WTC11 (cell line): Measurements from ENCODE around the gene LHFPL2. TPM values are rescaled to one million over a fixed set of nuclear protein-coding genes. Genes with fewer than 3 reads are reported as not detected.

ENCODE experiments used
- ATAC-seq: fragments of 200-7000 bp; cut with Tn5 transposase; 2 replicates; pipeline ENCODE4 v1.10.0; 2021; ENCODE audit warnings: mild to moderate bottlenecking, moderate library complexity
- CTCF ChIA-PET: fragments of 300-600 bp; sonication (Branson Sonifier 250); formaldehyde crosslinking; loops from one replicate; lab custom pipeline; 2021; ENCODE audit warnings: antibody characterized with exemption; lab: Charles Lee
- POLR2A ChIA-PET: fragments of 350-600 bp; sonication (Branson Sonifier 250); formaldehyde crosslinking; loops from one replicate; lab custom pipeline; 2021; ENCODE audit warnings: antibody characterized with exemption; lab: Charles Lee
- DNase-seq: peaks from one replicate; pipeline ENCODE4 v3.0.0; 2021; ENCODE audit warnings: low spot score
- H3K27ac Mint-ChIP-seq: 2 replicates; pipeline ENCODE4 v1.8.0; 2021; ENCODE audit warnings: mixed read lengths
- H3K27me3 Mint-ChIP-seq: 2 replicates; pipeline ENCODE4 v1.8.0; 2021; ENCODE audit warnings: low read depth, mild to moderate bottlenecking, moderate library complexity, mixed read lengths
- H3K36me3 Mint-ChIP-seq: 2 replicates; pipeline ENCODE4 v1.8.0; 2021; ENCODE audit warnings: mixed read lengths
- H3K4me1 Mint-ChIP-seq: 2 replicates; pipeline ENCODE4 v1.8.0; 2022; ENCODE audit warnings: mixed read lengths
- H3K4me3 Mint-ChIP-seq: 2 replicates; pipeline ENCODE4 v1.8.0; 2021; ENCODE audit warnings: mild to moderate bottlenecking, moderate library complexity, mixed read lengths
- H3K9me3 Mint-ChIP-seq: 2 replicates; pipeline ENCODE4 v1.8.0; 2021; ENCODE audit warnings: mixed read lengths
- ATF1 ChIP-seq: sonication (generic); formaldehyde crosslinking; IDR thresholded peaks from 2 replicates; pipeline ENCODE4 v1.8.1; 2023; ENCODE audit warnings: mild to moderate bottlenecking, moderate library complexity, missing genetic modification reagents
- CREB1 ChIP-seq: sonication (generic); formaldehyde crosslinking; IDR thresholded peaks from 2 replicates; pipeline ENCODE4 v1.8.0; 2023; ENCODE audit warnings: mild to moderate bottlenecking, missing genetic modification reagents
- FOXJ3 ChIP-seq: sonication (generic); formaldehyde crosslinking; IDR thresholded peaks from 2 replicates; pipeline ENCODE4 v1.9.0; 2021; ENCODE audit warnings: missing genetic modification reagents, mild to moderate bottlenecking, borderline replicate concordance
- GABPB1 ChIP-seq: sonication (generic); formaldehyde crosslinking; IDR thresholded peaks from 2 replicates; pipeline ENCODE4 v1.8.1; 2023; ENCODE audit warnings: mild to moderate bottlenecking, missing genetic modification reagents
- JUN ChIP-seq: sonication (generic); formaldehyde crosslinking; IDR thresholded peaks from 2 replicates; pipeline ENCODE4 v1.8.0; 2023; ENCODE audit warnings: mild to moderate bottlenecking, missing genetic modification reagents
- MXD4 ChIP-seq: fragments of 250-450 bp; sonication (Bioruptor Pico); IDR thresholded peaks from 2 replicates; pipeline ENCODE4 v1.8.0; 2021; ENCODE audit warnings: mild to moderate bottlenecking, moderate library complexity, borderline replicate concordance
- NFATC4 ChIP-seq: fragments of 250-450 bp; sonication (Bioruptor Pico); IDR thresholded peaks from 2 replicates; pipeline ENCODE4 v1.9.0; 2021; ENCODE audit warnings: mild to moderate bottlenecking
- NFE2L1 ChIP-seq: sonication (generic); formaldehyde crosslinking; IDR thresholded peaks from 2 replicates; pipeline ENCODE4 v1.8.1; 2023; ENCODE audit warnings: missing genetic modification reagents
- TEAD4 ChIP-seq: sonication (generic); formaldehyde crosslinking; IDR thresholded peaks from 2 replicates; pipeline ENCODE4 v1.8.0; 2022; ENCODE audit warnings: mild to moderate bottlenecking, missing genetic modification reagents
- ZNF138 ChIP-seq: sonication (generic); formaldehyde crosslinking; conservative IDR thresholded peaks from 2 replicates; pipeline ENCODE4 v1.8.1; 2022; ENCODE audit warnings: mild to moderate bottlenecking, moderate library complexity, missing genetic modification reagents
- ZNF232 ChIP-seq: sonication (generic); formaldehyde crosslinking; IDR thresholded peaks from 2 replicates; pipeline ENCODE4 v1.8.0; 2022; ENCODE audit warnings: mild to moderate bottlenecking, missing genetic modification reagents
- ZNF263 ChIP-seq: sonication (generic); formaldehyde crosslinking; IDR thresholded peaks from 2 replicates; pipeline ENCODE4 v1.8.1; 2022; ENCODE audit warnings: low read depth, mild to moderate bottlenecking, moderate library complexity, missing genetic modification reagents
- ZNF317 ChIP-seq: sonication (generic); formaldehyde crosslinking; IDR thresholded peaks from 2 replicates; pipeline ENCODE4 v1.8.1; 2023; ENCODE audit warnings: low read depth, mild to moderate bottlenecking, moderate library complexity, missing genetic modification reagents, borderline replicate concordance
- ZNF416 ChIP-seq: fragments of 250-450 bp; sonication (Bioruptor Pico); IDR thresholded peaks from 2 replicates; pipeline ENCODE4 v1.9.0; 2021; ENCODE audit warnings: mild to moderate bottlenecking, inconsistent platforms
- total RNA-seq: library from RNA; stranded (reverse); gene quantifications from 3 replicates; pipeline ENCODE4 v1.2.3, GENCODE V29; 2021
- TF ChIP-seq, protein P1 (sequence below): sonication (generic); formaldehyde crosslinking; IDR thresholded peaks from 2 replicates; pipeline ENCODE4 v1.8.1; 2022; ENCODE audit warnings: missing genetic modification reagents, borderline replicate concordance
- TF ChIP-seq, protein P2 (sequence below): fragments of 250-450 bp; sonication (Bioruptor Pico); IDR thresholded peaks from 2 replicates; pipeline ENCODE4 v1.8.0; 2021; ENCODE audit warnings: mild to moderate bottlenecking
- TF ChIP-seq, protein P3 (sequence below): sonication (generic); formaldehyde crosslinking; IDR thresholded peaks from 2 replicates; pipeline ENCODE4 v1.8.1; 2023; ENCODE audit warnings: mild to moderate bottlenecking, missing genetic modification reagents, borderline replicate concordance
- TF ChIP-seq, protein P4 (sequence below): sonication (generic); formaldehyde crosslinking; IDR thresholded peaks from 2 replicates; pipeline ENCODE4 v1.8.0; 2023; ENCODE audit warnings: missing genetic modification reagents
- TF ChIP-seq, protein P5 (sequence below): fragments of 250-450 bp; sonication (Bioruptor Pico); IDR thresholded peaks from 2 replicates; pipeline ENCODE4 v1.9.0; 2021; ENCODE audit warnings: mild to moderate bottlenecking
- TF ChIP-seq, protein P6 (sequence below): sonication (generic); formaldehyde crosslinking; IDR thresholded peaks from 2 replicates; pipeline ENCODE4 v1.8.1; 2022; ENCODE audit warnings: mild to moderate bottlenecking, moderate library complexity, missing genetic modification reagents

LHFPL2 gene
- total RNA-seq, 1 experiment from 2014 or later = 40.6 TPM

DNA sequence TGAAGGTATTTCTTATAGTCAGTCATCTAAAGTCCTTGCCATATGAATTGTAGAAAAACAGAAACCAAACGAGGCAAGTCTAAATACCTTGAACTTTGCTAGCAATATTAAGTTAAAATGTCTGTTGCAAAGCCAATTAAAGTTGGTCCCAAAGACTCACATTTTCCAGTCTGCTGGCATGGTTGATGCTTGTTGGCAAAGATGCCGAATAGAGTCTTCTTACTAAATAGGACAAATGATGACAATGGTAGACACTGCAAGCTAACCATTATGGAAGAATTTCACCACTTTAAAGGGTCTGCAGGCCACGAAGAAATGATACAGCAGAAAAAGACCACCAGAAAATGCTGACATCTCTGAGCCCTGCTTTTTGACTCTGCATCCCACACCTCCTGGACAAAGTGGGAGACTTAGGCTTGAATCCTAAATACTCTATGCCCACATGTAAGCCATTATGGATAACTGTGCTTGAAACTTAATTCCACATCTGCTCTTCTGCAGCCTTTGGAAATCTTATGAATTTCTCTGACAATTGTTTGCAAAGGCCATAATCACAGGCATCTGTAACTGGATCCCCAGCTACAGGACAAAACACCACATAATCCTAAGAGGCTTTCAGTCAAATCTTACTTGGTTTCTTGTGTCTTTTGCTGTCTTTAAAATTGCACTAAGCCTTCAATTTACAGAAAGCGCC is 61.3 kb downstream of the LHFPL2 start:
- ATAC-seq (no peak), DNase-seq (no peak)
- Mint-ChIP-seq H3K9me3 (peaks cover 27% of the 10 kb centered on the region), H3K36me3 (peaks cover 55% of the 10 kb centered on the region), H3K27ac (no peak overlapping the region), H3K4me3 (no peak overlapping the region), H3K4me1 (peaks cover 15% of the 10 kb centered on the region), H3K27me3 (no peaks in the 10 kb centered on the region; the same call in 1 of the 2 replicates)
- ChIA-PET POLR2A (no interaction called here), CTCF (no interaction called here)
- no peak for TF ChIP-seq NFATC4
- TF ChIP-seq ATF1 (CRISPR knock-in tag) = no peak
- TF ChIP-seq ZNF138 = no peak
- TF ChIP-seq, protein P1, sequence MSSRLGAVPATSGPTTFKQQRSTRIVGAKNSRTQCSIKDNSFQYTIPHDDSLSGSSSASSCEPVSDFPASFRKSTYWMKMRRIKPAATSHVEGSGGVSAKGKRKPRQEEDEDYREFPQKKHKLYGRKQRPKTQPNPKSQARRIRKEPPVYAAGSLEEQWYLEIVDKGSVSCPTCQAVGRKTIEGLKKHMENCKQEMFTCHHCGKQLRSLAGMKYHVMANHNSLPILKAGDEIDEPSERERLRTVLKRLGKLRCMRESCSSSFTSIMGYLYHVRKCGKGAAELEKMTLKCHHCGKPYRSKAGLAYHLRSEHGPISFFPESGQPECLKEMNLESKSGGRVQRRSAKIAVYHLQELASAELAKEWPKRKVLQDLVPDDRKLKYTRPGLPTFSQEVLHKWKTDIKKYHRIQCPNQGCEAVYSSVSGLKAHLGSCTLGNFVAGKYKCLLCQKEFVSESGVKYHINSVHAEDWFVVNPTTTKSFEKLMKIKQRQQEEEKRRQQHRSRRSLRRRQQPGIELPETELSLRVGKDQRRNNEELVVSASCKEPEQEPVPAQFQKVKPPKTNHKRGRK = no peak
- TF ChIP-seq, protein P2, sequence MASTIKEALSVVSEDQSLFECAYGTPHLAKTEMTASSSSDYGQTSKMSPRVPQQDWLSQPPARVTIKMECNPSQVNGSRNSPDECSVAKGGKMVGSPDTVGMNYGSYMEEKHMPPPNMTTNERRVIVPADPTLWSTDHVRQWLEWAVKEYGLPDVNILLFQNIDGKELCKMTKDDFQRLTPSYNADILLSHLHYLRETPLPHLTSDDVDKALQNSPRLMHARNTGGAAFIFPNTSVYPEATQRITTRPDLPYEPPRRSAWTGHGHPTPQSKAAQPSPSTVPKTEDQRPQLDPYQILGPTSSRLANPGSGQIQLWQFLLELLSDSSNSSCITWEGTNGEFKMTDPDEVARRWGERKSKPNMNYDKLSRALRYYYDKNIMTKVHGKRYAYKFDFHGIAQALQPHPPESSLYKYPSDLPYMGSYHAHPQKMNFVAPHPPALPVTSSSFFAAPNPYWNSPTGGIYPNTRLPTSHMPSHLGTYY (CRISPR knock-in tag) = no peak
- TF ChIP-seq JUN (CRISPR knock-in tag) = no peak
- TF ChIP-seq MXD4 (CRISPR knock-in tag) = no peak

DNA sequence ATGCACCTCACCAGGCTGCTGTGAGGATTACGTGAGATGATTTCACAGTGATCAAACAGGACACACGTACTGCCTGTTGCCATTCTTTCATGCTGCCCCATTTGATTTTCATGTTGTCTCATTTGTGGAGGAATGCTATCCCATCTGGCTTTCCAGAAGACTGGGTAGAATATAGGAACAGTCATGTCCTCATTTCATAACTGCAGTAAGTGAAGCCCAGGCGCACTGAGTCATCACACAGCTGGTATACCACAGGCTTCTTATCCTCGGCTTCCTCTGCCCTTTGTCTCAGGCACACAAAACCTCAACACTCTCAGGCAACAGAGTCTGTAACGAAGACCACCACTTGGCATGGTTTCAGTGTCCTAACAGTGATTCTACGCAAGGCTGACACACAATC is 62.3 kb downstream of the LHFPL2 start:
- POLR2A ChIA-PET = no interaction called here
- H3K4me3 Mint-ChIP-seq = no peak overlapping the region
- ATAC-seq (no peak), DNase-seq (no peak)
- H3K27ac Mint-ChIP-seq = no peak overlapping the region
- H3K9me3 Mint-ChIP-seq = peaks cover 32% of the 10 kb centered on the region
- TF ChIP-seq TEAD4 (CRISPR knock-in tag) (no peak), ZNF416 (CRISPR knock-in tag) (no peak), ZNF317 (CRISPR knock-in tag) (no peak), GABPB1 (CRISPR knock-in tag) (no peak), FOXJ3 (CRISPR knock-in tag) (no peak), CREB1 (no peak), ZNF232 (CRISPR knock-in tag) (no peak), ZNF263 (CRISPR knock-in tag) (no peak)
- TF ChIP-seq, protein P3, sequence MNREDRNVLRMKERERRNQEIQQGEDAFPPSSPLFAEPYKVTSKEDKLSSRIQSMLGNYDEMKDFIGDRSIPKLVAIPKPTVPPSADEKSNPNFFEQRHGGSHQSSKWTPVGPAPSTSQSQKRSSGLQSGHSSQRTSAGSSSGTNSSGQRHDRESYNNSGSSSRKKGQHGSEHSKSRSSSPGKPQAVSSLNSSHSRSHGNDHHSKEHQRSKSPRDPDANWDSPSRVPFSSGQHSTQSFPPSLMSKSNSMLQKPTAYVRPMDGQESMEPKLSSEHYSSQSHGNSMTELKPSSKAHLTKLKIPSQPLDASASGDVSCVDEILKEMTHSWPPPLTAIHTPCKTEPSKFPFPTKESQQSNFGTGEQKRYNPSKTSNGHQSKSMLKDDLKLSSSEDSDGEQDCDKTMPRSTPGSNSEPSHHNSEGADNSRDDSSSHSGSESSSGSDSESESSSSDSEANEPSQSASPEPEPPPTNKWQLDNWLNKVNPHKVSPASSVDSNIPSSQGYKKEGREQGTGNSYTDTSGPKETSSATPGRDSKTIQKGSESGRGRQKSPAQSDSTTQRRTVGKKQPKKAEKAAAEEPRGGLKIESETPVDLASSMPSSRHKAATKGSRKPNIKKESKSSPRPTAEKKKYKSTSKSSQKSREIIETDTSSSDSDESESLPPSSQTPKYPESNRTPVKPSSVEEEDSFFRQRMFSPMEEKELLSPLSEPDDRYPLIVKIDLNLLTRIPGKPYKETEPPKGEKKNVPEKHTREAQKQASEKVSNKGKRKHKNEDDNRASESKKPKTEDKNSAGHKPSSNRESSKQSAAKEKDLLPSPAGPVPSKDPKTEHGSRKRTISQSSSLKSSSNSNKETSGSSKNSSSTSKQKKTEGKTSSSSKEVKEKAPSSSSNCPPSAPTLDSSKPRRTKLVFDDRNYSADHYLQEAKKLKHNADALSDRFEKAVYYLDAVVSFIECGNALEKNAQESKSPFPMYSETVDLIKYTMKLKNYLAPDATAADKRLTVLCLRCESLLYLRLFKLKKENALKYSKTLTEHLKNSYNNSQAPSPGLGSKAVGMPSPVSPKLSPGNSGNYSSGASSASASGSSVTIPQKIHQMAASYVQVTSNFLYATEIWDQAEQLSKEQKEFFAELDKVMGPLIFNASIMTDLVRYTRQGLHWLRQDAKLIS = no peak
- peaks cover 60% of the 10 kb centered on the region for H3K36me3 Mint-ChIP-seq
- H3K4me1 Mint-ChIP-seq = peaks cover 5% of the 10 kb centered on the region
- CTCF ChIA-PET = no interaction called here
- no peaks in the 10 kb centered on the region; the same call in 1 of the 2 replicates for H3K27me3 Mint-ChIP-seq

DNA sequence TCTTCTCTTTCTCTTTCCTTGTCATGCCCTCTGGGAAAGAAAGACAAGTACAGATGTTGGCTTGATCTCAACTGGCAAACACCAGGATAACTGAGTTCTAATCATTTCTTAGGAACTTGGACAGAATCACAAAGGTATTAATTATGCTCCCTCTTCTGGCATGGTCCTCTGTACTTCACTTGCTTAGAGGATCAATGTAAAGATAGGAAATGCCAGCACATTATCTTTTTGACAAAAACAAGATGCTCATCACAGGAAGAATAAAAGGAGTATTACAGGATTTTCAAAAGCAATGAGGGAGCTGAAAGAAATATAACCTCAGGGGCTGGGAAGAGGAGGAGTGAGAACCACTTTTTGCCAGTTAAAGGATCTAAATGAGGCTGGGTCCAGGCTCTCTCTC is 70.6 kb downstream of the LHFPL2 start:
- H3K36me3 Mint-ChIP-seq = peaks cover 18% of the 10 kb centered on the region
- H3K9me3 Mint-ChIP-seq = peaks cover 12% of the 10 kb centered on the region
- ATAC-seq = no peak
- POLR2A ChIA-PET = no interaction called here
- no peaks in the 10 kb centered on the region for H3K27me3 Mint-ChIP-seq
- H3K4me1 Mint-ChIP-seq = peaks cover 32% of the 10 kb centered on the region
- H3K27ac Mint-ChIP-seq = no peak overlapping the region
- CTCF ChIA-PET = no interaction called here
- H3K4me3 Mint-ChIP-seq = no peak overlapping the region
- DNase-seq = no peak
- TF ChIP-seq, protein P4, sequence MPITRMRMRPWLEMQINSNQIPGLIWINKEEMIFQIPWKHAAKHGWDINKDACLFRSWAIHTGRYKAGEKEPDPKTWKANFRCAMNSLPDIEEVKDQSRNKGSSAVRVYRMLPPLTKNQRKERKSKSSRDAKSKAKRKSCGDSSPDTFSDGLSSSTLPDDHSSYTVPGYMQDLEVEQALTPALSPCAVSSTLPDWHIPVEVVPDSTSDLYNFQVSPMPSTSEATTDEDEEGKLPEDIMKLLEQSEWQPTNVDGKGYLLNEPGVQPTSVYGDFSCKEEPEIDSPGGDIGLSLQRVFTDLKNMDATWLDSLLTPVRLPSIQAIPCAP (CRISPR knock-in tag) = no peak
- TF ChIP-seq NFE2L1 (CRISPR knock-in tag) (no peak), CREB1 (no peak), GABPB1 (CRISPR knock-in tag) (no peak), ATF1 (CRISPR knock-in tag) (no peak)
- TF ChIP-seq, protein P5, sequence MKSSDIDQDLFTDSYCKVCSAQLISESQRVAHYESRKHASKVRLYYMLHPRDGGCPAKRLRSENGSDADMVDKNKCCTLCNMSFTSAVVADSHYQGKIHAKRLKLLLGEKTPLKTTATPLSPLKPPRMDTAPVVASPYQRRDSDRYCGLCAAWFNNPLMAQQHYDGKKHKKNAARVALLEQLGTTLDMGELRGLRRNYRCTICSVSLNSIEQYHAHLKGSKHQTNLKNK = no peak
- TF ChIP-seq, protein P6, sequence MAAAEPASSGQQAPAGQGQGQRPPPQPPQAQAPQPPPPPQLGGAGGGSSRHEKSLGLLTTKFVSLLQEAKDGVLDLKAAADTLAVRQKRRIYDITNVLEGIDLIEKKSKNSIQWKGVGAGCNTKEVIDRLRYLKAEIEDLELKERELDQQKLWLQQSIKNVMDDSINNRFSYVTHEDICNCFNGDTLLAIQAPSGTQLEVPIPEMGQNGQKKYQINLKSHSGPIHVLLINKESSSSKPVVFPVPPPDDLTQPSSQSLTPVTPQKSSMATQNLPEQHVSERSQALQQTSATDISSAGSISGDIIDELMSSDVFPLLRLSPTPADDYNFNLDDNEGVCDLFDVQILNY (CRISPR knock-in tag) = no peak
